NCI-H2081 (cell line): ENCODE results near the gene DYRK1A.
"Not testable (repeated sequence)": the region's sequence is repeated elsewhere in the genome, so short reads cannot be mapped to it uniquely, and the experiment has no call there.

Source experiments
- DNase-seq, 2 experiments: peaks; one replicate each; lab custom pipeline; 2025; lab: John Stamatoyannopoulos, UW

Gene DYRK1A

DNA sequence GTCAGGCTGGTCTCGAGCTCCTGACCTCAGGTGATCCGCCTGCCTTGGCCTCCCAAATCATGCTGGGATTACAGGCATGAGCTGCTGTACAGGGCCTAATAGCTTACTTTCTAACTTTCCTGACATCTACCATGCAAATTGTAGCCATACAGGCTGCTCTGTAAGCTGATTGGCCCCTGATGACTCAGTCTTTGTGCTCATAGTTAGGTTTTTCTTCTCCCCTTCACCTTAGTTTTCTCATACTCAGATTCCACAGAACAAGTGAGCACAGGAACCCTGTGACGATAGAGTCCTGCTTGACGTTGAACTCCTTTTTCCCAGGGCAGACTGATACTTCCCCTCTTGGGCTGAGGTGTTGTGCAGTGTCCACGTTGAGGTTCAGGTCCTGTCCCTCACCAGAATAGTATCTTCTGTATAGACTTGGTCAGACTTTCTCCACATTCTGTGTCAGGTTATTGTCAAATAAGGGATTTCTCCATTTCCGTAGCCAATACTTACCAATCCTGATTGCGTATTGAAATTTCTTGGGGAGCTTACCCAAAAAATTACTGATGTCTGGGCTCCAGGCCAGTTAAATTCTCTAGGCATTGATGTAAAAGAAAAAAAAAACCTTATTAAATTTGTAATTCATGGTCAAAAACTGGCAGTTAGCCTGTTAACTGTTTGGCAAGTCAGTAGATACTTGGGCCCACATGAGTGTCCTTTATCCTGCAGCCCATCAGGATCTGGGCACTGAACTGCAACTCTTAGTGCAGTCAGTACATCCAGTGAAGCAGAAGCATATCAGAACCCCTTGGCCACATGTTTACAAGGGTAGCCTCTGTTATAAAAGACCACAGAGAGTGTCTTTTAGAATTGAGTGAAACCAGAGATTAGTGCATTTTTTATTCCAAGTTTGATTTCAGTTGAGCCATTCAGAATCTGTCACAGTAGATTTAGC is 118.2 kb downstream of the DYRK1A start:
- no peak for DNase-seq

DNA sequence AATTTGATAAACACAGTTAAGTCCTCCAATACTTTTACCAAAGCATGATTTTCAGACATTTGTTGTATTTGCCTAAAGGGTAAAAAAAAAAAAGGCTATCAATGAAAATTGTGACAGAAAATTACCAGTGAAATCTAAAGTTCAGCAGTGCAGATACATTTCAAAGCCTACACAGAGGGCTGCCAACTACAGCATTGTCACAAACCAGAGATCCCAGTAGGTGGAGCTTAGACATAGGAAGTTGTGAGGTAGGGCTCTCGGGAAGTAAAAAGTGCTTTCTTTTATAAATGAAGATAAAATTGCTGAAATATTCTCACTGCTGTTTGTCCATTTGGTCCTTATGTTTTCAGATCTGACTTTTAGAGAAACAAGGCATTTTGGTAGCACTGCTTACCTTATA is 123.0 kb downstream of the DYRK1A start:
- DNase-seq, result no peak

DNA sequence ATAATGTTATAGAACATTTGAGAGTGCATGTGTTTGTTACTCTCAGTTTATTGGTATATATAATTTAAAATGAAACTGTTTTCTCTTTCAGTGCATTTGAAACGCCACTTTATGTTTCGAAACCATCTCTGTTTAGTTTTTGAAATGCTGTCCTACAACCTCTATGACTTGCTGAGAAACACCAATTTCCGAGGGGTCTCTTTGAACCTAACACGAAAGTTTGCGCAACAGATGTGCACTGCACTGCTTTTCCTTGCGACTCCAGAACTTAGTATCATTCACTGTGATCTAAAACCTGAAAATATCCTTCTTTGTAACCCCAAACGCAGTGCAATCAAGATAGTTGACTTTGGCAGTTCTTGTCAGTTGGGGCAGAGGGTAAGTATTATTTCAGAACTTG is 123.5 kb downstream of the DYRK1A start:
- no peak for DNase-seq

DNA sequence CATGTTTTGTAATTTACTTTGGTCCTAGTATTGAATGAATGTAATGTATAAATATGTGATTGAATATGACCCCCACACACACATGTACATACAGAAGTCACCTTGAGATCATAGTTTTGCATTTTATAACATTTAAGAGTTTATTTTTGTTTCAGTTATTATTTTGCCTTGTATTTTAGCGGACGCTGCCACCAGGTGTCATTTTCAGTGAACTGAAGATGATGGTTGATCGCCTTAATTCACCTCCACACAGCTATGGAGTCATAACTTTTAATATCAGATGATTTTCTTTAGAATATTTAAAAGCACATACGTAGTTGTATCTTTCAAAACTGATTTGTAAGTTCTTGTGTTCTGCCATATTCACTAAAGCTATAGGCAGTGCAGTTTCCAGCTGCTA is 130.4 kb downstream of the DYRK1A start:
- DNase-seq, result no peak

DNA sequence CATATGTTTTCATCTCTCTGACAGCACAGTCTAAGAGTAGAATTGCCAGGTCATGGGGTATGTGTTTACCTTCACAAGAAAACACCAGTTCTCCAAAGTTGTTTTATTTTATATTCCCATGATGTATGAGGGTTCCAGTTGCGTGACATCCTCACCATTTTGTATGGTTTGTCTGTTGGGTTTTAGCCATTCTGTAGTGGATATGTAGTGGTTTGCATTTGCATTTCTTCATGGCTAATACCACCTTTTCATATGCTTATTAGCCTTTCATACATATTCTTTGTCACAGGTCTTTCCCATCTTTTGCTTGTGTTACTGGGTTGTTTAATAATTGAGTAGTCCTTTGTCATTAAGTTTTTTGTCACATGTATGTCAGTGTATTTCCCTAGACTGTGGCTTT is 132.1 kb downstream of the DYRK1A start:
- no peak for DNase-seq

DNA sequence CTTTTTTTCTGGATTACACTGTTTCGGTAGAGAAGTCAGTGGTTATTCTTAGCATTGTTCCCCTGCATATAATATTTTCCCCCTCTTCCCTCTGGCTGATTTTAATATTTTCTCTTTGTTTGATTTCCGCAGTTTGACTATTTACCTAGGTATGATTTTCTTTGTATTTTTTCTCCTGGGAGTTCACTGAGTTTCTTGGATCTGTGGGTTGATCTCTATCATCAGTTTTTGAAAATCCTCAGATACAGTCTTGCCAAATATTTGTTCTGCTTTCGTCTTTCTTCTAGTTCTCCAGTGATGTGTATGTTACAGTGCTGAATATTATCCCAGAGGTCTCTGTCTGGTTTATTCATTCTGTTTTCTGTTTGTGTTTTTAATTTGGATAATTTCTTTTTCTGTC is 136.4 kb downstream of the DYRK1A start:
- DNase-seq, result no peak

DNA sequence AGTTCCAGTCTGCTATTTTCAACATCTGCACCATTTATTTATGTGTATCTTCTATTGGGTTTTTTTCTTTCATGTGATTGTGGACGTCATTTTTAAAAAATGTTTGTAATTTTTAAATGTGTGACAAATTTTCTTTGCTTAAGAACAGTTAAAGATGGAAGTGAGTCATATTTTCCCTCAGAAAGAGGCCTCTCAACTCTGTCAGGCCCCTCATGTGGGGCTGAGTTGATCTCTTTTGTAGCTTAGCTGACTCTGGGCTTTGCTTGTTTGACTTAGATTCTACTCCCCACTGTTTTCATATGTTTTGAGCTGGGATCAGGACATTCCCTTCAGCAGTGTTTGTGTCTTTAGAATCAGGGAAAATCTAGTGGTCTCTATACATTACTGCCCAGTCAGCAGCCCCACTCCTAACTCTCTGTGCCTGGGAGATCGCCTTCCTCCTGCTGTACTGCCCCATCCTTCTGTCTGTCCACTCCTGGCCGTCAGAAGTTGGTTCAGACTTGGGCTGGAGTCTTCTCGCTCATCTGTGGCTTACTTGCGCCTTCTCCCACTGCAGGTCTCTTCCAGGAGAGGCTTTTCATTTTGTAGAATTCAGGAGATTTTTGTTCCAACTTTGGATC is 137.4 kb downstream of the DYRK1A start:
- DNase-seq, result no peak

DNA sequence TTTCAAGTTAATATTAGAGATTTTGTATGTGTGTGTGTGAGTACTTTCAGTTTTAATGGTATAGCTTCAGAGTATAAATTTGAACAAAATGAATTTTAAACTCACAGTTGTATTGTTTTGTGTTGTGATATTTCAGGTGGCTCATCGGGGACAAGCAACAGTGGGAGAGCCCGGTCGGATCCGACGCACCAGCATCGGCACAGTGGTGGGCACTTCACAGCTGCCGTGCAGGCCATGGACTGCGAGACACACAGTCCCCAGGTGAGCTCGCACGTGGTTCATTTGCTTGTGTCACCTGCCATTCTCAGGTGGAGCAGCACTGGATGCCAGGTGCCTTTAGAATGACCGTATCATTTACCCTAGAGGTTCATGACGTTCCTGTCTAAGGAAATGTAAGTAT is 139.4 kb downstream of the DYRK1A start:
- DNase-seq, result no peak

DNA sequence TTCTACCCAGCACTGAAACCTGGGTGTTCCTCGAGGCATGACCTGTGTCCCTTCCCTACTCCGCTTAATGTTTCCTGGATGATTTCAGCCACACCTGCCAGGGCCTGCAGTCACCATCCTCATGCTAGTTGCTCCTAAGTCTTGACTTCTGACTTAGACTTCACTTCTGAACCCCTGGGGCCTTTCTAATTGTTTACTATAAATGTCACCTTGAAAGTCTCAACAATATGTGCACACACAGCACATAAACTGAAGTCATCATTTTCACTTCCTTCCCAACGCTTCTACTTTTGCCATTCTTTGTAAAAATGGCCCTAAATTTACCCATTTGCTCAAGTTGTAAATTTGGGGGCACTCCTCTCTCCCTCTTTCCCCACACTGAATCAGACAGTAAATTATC is 141.1 kb downstream of the DYRK1A start:
- DNase-seq, result no peak

DNA sequence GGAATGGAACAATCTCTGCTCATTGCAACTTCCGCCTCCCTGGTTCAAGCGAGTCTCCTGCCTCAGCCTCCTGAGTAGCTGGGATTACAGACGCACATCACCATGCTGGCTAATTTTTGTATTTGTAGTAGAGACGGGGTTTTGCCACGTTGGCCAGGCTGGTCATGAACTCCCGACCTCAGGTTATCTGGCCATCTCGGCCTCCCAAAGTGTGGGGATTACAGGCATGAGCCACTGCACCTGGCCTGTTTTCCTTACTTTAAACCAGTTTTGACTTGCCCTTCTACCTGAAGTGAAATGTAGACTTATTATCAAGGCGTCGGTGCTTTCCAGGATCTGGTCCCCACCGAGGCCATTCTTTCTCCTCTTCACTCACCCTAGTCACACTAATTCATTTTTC is 141.8 kb downstream of the DYRK1A start:
- no peak for DNase-seq

DNA sequence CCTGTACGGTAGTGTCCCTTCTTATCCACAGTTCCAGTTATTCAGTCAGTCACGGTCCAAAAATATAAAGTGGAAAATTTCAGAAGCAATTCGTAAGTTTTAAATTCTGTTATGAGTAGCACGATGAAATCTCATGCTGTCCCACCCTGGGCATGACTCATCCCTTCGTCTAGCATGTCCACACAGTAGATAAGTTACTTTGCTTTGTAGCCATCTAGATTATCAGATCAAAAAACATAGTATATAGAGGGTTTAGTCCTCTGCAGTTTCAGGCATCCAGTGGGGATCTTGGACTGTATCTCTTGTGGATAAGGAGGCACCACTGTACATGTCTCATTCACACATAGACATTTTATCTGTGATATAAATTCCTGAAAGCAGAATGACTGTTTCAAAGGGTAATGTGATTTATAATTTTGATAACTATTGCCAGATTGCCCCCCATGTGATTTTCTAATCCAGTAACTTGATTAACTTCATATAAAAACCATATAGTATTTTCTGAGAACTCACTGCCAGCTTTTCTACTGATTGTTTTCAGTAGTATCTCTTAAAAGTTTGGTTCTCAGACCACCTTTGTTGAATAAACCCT is 143.3 kb downstream of the DYRK1A start:
- DNase-seq, result no peak

DNA sequence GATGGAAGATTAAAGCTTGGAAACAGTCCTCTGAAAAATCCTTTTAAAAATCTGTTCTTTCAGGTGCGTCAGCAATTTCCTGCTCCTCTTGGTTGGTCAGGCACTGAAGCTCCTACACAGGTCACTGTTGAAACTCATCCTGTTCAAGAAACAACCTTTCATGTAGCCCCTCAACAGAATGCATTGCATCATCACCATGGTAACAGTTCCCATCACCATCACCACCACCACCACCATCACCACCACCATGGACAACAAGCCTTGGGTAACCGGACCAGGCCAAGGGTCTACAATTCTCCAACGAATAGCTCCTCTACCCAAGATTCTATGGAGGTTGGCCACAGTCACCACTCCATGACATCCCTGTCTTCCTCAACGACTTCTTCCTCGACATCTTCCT is 145.3 kb downstream of the DYRK1A start:
- no peak for DNase-seq

DNA sequence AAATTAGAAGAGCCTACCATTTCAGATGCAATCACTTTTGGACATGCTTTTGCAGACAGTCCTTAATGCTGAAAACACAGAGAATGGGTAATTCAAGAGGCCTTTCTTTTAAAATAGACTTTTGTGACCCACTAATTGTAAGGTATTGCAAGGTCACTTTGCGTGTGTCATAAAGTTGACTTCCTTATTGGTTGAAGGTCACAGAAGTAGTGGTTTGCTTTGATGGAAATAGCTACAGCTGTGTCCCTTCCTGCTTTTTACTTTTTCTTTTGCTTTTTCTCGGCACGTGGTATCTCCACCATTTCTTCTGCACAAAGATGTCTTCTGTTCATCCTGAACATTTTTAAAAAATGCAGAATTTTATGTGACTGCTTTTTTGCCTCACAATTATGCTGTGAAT is 146.8 kb downstream of the DYRK1A start:
- DNase-seq, result no peak

DNA sequence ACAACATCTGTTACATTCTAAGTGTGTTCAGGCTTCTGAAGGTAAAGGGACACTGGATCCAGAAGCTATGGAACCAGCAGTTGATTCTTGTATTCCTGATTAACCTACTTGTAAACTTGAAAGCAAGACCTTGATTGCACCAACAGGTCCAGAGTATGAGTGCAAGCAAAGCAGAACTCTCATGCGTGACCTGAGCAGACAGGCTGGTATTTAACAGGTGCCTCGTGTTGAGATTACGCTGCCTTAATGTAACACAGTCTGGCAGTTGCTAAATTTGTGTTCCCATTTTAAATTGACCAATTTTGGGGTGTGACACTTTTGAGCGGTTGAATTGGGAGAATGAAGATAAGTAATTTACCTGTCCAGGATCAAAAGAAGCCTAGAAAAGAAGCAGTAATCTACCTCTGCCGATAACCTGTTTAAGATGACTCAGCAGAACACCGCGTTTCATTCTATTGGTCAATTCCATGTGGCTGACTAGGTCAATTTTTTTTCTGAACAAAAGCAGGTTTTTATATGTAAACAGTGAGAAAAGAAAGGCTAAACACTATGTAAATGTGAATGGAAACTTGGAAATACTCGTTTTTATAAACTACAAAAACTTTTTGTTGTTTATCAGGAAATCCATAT is 147.6 kb downstream of the DYRK1A start:
- no peak for DNase-seq

DNA sequence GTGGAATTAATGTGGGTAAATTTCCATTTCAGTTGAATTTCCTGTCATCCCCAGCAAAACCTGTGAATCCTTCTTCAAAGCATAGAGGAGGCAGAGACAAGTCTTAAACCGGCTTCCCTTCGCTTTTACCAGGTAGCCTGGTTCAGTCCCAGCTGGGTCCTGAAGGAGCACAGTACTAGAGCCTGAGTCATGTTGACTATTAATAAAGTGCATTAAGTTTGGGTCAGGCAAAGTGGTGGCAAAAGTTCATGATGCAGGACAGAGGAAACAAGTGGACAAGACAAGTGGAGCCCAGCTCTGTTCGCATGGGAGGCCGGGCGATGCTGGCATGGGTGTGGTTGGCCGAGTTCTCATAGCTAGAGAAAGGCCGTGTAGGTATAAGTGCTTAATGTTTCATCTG is 150.4 kb downstream of the DYRK1A start:
- no peak for DNase-seq

DNA sequence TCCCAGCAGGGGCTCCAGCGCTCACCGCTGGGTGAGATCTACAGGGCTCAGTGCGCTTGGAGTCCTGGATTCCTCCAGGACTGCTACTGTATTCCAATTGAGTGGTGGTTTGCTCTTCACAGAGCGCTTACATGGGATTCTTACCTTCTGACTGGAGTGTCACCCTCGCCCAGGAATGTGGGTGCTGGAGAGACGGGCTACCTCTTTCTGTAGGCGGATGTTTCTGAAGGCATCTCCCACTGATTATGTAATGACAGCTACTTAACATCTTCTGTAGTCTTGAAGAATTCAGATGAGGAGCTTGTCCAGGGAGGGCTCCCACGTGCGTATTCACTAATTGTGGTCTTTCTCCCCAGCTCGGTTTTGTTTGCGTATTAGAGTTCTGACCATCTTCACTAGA is 154.2 kb downstream of the DYRK1A start:
- DNase-seq, result no peak

DNA sequence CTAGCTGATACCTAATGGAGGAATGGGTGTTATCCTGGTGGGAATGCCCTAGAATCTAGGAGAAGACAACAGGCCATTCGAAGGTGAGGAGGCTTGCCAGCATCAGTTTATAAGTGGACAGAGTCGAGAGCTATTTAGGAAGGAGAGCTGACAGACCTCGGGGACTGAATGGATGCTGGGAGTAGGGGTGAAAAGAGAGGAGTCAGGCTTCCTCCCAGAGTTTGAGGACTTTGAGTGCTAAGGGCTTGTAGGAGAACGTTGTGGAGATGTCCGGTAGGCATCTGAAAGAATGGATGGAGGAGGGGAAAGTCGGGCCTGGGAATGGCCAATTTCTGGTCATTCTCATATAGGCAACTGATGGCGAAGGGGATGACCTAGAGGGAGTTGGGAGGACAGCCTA is 155.1 kb downstream of the DYRK1A start:
- DNase-seq, result no peak

DNA sequence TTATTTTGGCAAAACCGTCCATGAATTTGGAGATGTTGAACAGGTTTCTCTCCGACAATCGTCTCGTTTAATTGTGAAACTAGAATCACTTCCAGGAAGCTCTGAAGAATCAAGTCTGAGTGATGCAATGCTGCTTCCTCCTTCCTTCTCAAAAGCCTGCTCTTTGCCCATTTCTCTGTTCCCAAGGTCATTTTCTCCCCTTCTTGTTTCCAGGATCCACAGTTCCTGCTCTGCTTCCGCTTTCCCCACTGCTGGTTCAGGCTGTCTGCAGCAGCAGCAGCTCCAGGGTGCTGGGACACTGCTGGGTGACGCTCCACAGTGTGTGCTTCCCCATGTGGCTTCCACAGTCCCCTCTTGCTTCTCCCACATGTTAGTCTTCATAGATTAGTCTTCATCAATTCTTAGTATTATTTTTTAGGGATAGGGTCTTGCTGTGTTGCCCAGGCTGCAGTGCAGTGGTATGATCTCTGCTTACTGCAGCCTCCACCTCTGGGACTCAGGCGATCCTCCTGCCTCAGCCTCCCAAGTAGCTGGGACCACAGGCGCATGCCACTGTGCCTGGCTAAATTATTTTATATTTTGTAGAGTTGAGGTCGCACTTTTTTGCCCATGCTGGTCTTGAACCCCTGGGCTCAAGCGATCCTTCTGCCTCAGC is 156.2 kb downstream of the DYRK1A start:
- no peak for DNase-seq

DNA sequence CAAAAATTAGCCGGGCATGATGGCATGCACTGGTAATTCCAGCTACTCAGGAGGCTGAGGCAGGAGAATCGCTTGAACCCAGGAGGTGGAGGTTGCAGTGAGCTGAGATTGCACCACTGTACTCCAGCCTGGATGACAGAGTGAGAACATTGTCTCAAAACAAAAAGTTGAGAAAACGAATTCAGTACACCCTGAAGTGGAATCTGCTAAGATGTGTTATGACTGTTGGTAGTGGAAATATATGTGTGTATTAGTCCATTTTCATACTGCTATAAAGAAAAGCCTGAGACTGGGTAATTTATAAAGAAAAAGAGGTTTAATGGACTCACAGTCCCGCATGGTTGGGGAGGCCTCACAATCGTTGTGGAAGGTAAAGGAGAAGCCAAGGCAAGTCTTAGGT is 158.4 kb downstream of the DYRK1A start:
- not testable (repeated sequence) for DNase-seq

DNA sequence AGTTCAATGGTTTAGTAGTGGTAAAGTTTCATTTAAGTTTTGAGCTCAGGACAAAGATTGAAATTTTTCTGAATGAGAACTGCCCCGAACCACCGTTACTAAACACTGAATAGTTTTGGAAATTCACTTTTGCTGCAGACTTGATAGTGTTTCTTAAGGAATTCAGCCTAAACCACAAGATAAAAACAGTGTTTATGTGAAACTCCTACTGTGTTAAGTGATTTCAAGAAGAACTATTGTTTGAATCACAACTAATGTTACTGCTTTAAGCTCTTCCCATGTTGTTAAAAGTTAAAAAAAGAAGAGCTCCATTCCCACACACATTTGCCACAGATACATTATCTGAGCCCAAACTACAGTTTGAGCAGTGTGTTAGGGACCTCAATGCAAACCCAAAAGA is 159.2 kb downstream of the DYRK1A start:
- DNase-seq, result no peak

DNA sequence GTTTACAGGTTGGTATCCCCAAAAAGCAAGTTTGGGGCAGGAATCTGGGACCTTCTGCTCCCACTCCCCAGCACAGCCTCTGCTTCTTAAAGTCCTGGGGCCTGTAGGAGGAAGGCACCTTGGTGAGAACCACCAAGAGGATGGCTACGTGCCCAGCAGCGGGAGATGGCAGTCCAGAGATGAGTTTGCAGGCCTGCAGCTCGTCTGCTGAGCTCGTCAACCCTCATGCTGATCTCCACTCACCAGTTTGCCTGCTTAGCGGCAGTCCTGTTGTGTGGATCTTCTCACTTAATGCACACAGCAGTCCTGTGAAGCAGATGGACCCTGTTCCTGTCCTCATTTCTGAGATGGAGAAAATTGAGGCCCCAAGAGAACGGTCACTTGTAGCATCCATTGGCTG is 160.5 kb downstream of the DYRK1A start:
- no peak for DNase-seq

DNA sequence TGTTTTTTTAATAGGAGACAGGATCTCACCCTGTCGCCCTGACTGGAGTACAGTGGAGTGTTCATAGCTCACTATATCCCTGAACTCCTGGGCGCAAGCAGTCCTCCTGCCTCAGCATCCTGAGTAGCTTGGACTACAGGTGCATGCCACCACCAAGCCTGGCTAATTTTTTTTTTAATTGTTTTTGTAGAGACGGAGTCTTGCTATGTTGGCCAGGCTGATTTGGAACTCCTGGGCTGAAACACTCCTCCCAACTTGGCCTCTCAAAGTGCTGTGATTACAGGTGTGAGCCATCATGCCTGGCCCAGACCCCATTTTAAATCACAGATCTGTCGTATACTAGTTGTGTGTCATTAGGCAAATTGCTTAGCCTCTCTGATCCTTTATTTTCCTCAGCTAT is 161.1 kb downstream of the DYRK1A start:
- no peak for DNase-seq
